ENCODE data around the gene MGAT4D. TPM values are rescaled to one million over a fixed set of nuclear protein-coding genes. Genes with fewer than 3 reads are reported as not detected.
"Not testable (repeated sequence)": the region's sequence is repeated elsewhere in the genome, so short reads cannot be mapped to it uniquely, and the experiment has no call there.

The MGAT4D gene
- polyA plus RNA-seq, 1 of the 3 experiments (the other 2 are of a cell fraction), result not detected

GRCh38 chr4:140448830-140449229 is 49.3 kb downstream of the MGAT4D start:
- no peaks in the 10 kb centered on the region; a peak in 1 of 4 replicates for H3K4me1 ChIP-seq (ENCODE audit: control insufficient read depth in 1 of 2, insufficient read depth in 2 of 2, low read depth in 1 of 2, low read length in 1 of 2)
- H3K9me3 ChIP-seq, result no peaks in the 10 kb centered on the region
- H2AFZ ChIP-seq (ENCODE audit: low read depth), result no peak overlapping the region
- H3K9ac ChIP-seq, result no peak overlapping the region
- peak overlapping the region in 1 of 2 experiments; percentile 44; a peak in 1 of 4 replicates for H3K27ac ChIP-seq (ENCODE audit: low read depth in 2 of 2, low read length in 1 of 2)
- 11% methylated on average over 2 of the region's 2 CpGs for WGBS (ENCODE audit: low lambda C conversion rate)
- no peak overlapping the region for H3K4me3 ChIP-seq (ENCODE audit: low read depth in 2 of 2, low read length in 1 of 2)
- no peaks in the 10 kb centered on the region for H3F3A ChIP-seq (replicated peaks; ENCODE audit: insufficient read depth)
- H3K9me2 ChIP-seq, result 0 out of 2 replicates have a peak, but pooled peaks cover 3% of the 10 kb centered on the region
- POLR2A ChIA-PET, result no interaction called here
- DNase-seq, result peak; percentile 12
- TF ChIP-seq PBX3 (IDR thresholded peaks at IDR 0.05) (no peak), NFIC (IDR thresholded peaks at IDR 0.05; ENCODE audit: borderline replicate concordance) (0 out of 2 replicates have a peak, but pooled peaks have one; percentile 16), TEAD4 (IDR thresholded peaks at IDR 0.05; ENCODE audit: borderline replicate concordance, insufficient read depth) (no peak), JUND (IDR thresholded peaks at IDR 0.05) (no peak), SMC3 (IDR thresholded peaks at IDR 0.05; ENCODE audit: low read depth, low read length) (no peak), GABPA (IDR thresholded peaks at IDR 0.05; ENCODE audit: low read depth) (no peak)
- no peaks in the 10 kb centered on the region for H4K20me1 ChIP-seq (ENCODE audit: insufficient read depth)
- no peak overlapping the region for H3K4me2 ChIP-seq
- H3K27me3 ChIP-seq (ENCODE audit: insufficient read depth), result peaks cover 5% of the 10 kb centered on the region; the same call in 1 of the 2 replicates
- H3K36me3 ChIP-seq (replicated peaks in 1 of 2; ENCODE audit: control insufficient read depth in 1 of 2, insufficient read depth in 2 of 2, low read length in 1 of 2), result no peaks in the 10 kb centered on the region
- no peaks in the 10 kb centered on the region for H3K79me2 ChIP-seq (ENCODE audit: insufficient read depth)
- CTCF ChIA-PET, result interaction anchor here (0.7 to 5.0 kb wide), 2 partner anchors 22 to 639 kb away, joined by 4 to 24 read pairs; partner anchors contain the start of gene CLGN

DNA sequence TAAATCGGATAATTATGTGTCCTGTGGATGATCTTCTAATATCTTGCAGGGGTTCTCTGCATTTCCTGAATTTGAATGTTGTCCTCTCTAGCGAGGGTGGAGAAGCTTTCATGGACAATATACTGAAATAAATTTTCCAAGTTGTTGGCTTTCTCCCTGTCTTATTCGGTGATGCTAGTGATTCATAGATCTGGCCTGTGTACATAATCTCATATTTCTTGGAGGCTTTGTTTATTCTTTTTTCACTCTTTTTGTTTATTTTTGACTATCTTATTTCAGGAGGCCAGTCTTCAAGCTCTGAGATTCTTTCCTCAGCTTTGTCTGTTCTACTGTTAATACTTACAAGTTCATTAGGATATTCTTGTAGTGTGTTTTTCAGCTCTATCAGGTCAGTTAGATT is 49.9 kb downstream of the MGAT4D start:
- Histone ChIP-seq H3K4me3 (ENCODE audit: low read depth in 2 of 2, low read length in 1 of 2) (no peak overlapping the region), H3K9me3 (no peaks in the 10 kb centered on the region), H4K20me1 (ENCODE audit: insufficient read depth) (no peaks in the 10 kb centered on the region), H3K4me2 (no peak overlapping the region), H3K27ac (ENCODE audit: low read depth in 2 of 2, low read length in 1 of 2) (no peak overlapping the region), H3F3A (replicated peaks; ENCODE audit: insufficient read depth) (no peaks in the 10 kb centered on the region), H2AFZ (ENCODE audit: low read depth) (no peak overlapping the region), H3K79me2 (ENCODE audit: insufficient read depth) (no peaks in the 10 kb centered on the region), H3K9ac (no peak overlapping the region), H3K9me2 (0 out of 2 replicates have a peak, but pooled peaks cover 3% of the 10 kb centered on the region), H3K36me3 (replicated peaks in 1 of 2; ENCODE audit: control insufficient read depth in 1 of 2, insufficient read depth in 2 of 2, low read length in 1 of 2) (no peaks in the 10 kb centered on the region), H3K4me1 (ENCODE audit: control insufficient read depth in 1 of 2, insufficient read depth in 2 of 2, low read depth in 1 of 2, low read length in 1 of 2) (no peaks in the 10 kb centered on the region; a peak in 1 of 4 replicates), H3K27me3 (ENCODE audit: insufficient read depth) (peaks cover 5% of the 10 kb centered on the region; the same call in 1 of the 2 replicates)
- ChIA-PET CTCF (interaction anchor here (0.9 to 5.0 kb wide), 3 partner anchors 21 to 88 kb away, joined by 3 to 24 read pairs (median 5); partner anchors contain the start of genes CLGN and SCOC), POLR2A (no interaction called here)
- no peak for TF ChIP-seq GABPA (IDR thresholded peaks at IDR 0.05; ENCODE audit: low read depth)
- no peak for TF ChIP-seq JUND (IDR thresholded peaks at IDR 0.05)
- TF ChIP-seq RCOR1 (IDR thresholded peaks at IDR 0.05; ENCODE audit: low read length), result no peak
- no peak for TF ChIP-seq EP300 (IDR thresholded peaks at IDR 0.05; ENCODE audit: borderline replicate concordance in 1 of 2, low read depth in 1 of 2, low read length in 1 of 2)
- TF ChIP-seq, protein P1, sequence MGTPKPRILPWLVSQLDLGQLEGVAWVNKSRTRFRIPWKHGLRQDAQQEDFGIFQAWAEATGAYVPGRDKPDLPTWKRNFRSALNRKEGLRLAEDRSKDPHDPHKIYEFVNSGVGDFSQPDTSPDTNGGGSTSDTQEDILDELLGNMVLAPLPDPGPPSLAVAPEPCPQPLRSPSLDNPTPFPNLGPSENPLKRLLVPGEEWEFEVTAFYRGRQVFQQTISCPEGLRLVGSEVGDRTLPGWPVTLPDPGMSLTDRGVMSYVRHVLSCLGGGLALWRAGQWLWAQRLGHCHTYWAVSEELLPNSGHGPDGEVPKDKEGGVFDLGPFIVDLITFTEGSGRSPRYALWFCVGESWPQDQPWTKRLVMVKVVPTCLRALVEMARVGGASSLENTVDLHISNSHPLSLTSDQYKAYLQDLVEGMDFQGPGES (IDR thresholded peaks at IDR 0.05; ENCODE audit: low read depth, low read length), result no peak
- TF ChIP-seq GATA2 (CRISPR knock-in tag; IDR thresholded peaks at IDR 0.05), result no peak
- no peak for TF ChIP-seq TCF12 (IDR thresholded peaks at IDR 0.05)
- TF ChIP-seq TEAD4 (IDR thresholded peaks at IDR 0.05; ENCODE audit: borderline replicate concordance, insufficient read depth), result no peak
- 43% methylated on average over 3 of the region's 3 CpGs for WGBS (ENCODE audit: low lambda C conversion rate)
- no peak for DNase-seq

GRCh38 chr4:140444347-140444746 is 53.7 kb downstream of the MGAT4D start:
- H3K9ac ChIP-seq; H3F3A ChIP-seq (replicated peaks; ENCODE audit: insufficient read depth); H4K20me1 ChIP-seq (ENCODE audit: insufficient read depth); H3K79me2 ChIP-seq (ENCODE audit: insufficient read depth); H2AFZ ChIP-seq (ENCODE audit: low read depth); H3K27ac ChIP-seq (ENCODE audit: low read depth in 2 of 2, low read length in 1 of 2); H3K4me2 ChIP-seq; DNase-seq; H3K4me3 ChIP-seq (ENCODE audit: low read depth in 2 of 2, low read length in 1 of 2); H3K9me3 ChIP-seq; H3K9me2 ChIP-seq; H3K36me3 ChIP-seq (replicated peaks in 1 of 2; ENCODE audit: control insufficient read depth in 1 of 2, insufficient read depth in 2 of 2, low read length in 1 of 2); H3K27me3 ChIP-seq (ENCODE audit: insufficient read depth); POLR2A ChIA-PET; H3K4me1 ChIP-seq (ENCODE audit: control insufficient read depth in 1 of 2, insufficient read depth in 2 of 2, low read depth in 1 of 2, low read length in 1 of 2): not testable (repeated sequence)
- CTCF ChIA-PET, result interaction anchor here (1.2 kb wide), 1 partner anchor 17 kb away, joined by 4 read pairs; the partner anchor contains the start of gene CLGN
- 62% methylated on average over 4 of the region's 4 CpGs for WGBS (ENCODE audit: low lambda C conversion rate)
